OCI-LY1 (cell line): ENCODE data around the gene PRPS1L1.

Source experiments
- H2AFZ ChIP-seq: fragments of 200-600 bp; sonication (generic), shearing (Covaris generic); 2 replicates; pipeline ENCODE4 v1.6.0; 2014; ENCODE audit warnings: antibody characterized with exemption, mild to moderate bottlenecking, low read length
- H3F3A ChIP-seq: fragments of 200-600 bp; sonication (generic), shearing (Covaris generic); 2 replicates; pipeline ENCODE4 v1.6.0; 2014; ENCODE audit warnings: mild to moderate bottlenecking, antibody characterized with exemption, low read length, moderate library complexity; ENCODE audit not compliant: insufficient read depth
- H3K27ac ChIP-seq: fragments of 200-600 bp; sonication (generic); 2 replicates; pipeline ENCODE4 v1.5.1; 2014; ENCODE audit warnings: low read length, mixed run types, mild to moderate bottlenecking, low read depth; ENCODE audit not compliant: poor library complexity, severe bottlenecking
- H3K27me3 ChIP-seq: fragments of 200-600 bp; sonication (generic); 2 replicates; pipeline ENCODE4 v1.6.0; 2014; ENCODE audit warnings: antibody characterized with exemption, mild to moderate bottlenecking, low read length, moderate library complexity; ENCODE audit not compliant: insufficient read depth
- H3K36me3 ChIP-seq: fragments of 200-600 bp; sonication (generic); 2 replicates; pipeline ENCODE4 v1.6.1; 2014; ENCODE audit warnings: mild to moderate bottlenecking, antibody characterized with exemption, low read length, moderate library complexity, mixed read lengths; ENCODE audit not compliant: insufficient read depth
- H3K4me1 ChIP-seq: fragments of 200-600 bp; sonication (generic); 2 replicates; pipeline ENCODE4 v1.5.1; 2014; ENCODE audit warnings: mild to moderate bottlenecking, low read length, moderate library complexity; ENCODE audit not compliant: insufficient read depth, severe bottlenecking
- H3K4me2 ChIP-seq: fragments of 200-600 bp; sonication (generic), shearing (Covaris generic); 2 replicates; pipeline ENCODE4 v1.6.1; 2014; ENCODE audit warnings: low read length
- H3K4me3 ChIP-seq: fragments of 200-600 bp; sonication (generic); 2 replicates; pipeline ENCODE4 v1.5.1; 2014; ENCODE audit warnings: low read length, low read depth, mild to moderate bottlenecking, mixed read lengths; ENCODE audit not compliant: poor library complexity, severe bottlenecking
- H3K79me2 ChIP-seq: fragments of 200-600 bp; shearing (Covaris generic); 2 replicates; pipeline ENCODE4 v1.6.1; 2016; ENCODE audit warnings: mixed run types, low read length, mixed read lengths; ENCODE audit not compliant: insufficient read depth
- H3K9ac ChIP-seq: fragments of 200-600 bp; sonication (generic), shearing (Covaris generic); 2 replicates; pipeline ENCODE4 v1.6.1; 2014; ENCODE audit warnings: mild to moderate bottlenecking, low read length, mixed read lengths
- H3K9me2 ChIP-seq: fragments of 200-600 bp; sonication (generic), shearing (Covaris generic); 2 replicates; pipeline ENCODE4 v1.6.1; 2014; ENCODE audit warnings: low read depth, mild to moderate bottlenecking, low read length, mixed read lengths
- H3K9me3 ChIP-seq: fragments of 200-600 bp; shearing (Covaris generic); 2 replicates; pipeline ENCODE4 v1.6.1; 2014; ENCODE audit warnings: low read length, mixed read lengths
- H4K20me1 ChIP-seq: fragments of 200-600 bp; sonication (generic), shearing (Covaris generic); 2 replicates; pipeline ENCODE4 v1.6.0; 2016; ENCODE audit warnings: mild to moderate bottlenecking, low read length; ENCODE audit not compliant: insufficient read depth
- CTCF ChIP-seq: fragments of 200-600 bp; sonication (generic), shearing (Covaris generic); IDR thresholded peaks from 2 replicates; pipeline ENCODE4 v1.5.1; 2017; ENCODE audit warnings: mild to moderate bottlenecking, antibody characterized with exemption, low read length, moderate library complexity, mixed read lengths
- EZH2 ChIP-seq: fragments of 200-600 bp; sonication (generic), shearing (Covaris generic); IDR thresholded peaks from 2 replicates; pipeline ENCODE4 v1.8.0; 2017; ENCODE audit warnings: borderline replicate concordance, mixed run types, mild to moderate bottlenecking, antibody characterized with exemption, low read length, moderate library complexity, mixed read lengths

The PRPS1L1 gene

GRCh38 chr7:17989546-17989945, 38.1 kb downstream of the PRPS1L1 start:
- Histone ChIP-seq H3K4me3 (no peak overlapping the region), H3K36me3 (no peaks in the 10 kb centered on the region), H3K9me3 (no peaks in the 10 kb centered on the region), H2AFZ (no peak overlapping the region), H3K27ac (no peak overlapping the region), H3K9ac (no peak overlapping the region), H3K4me1 (no peaks in the 10 kb centered on the region), H3K79me2 (no peaks in the 10 kb centered on the region), H3K4me2 (no peak overlapping the region), H4K20me1 (no peaks in the 10 kb centered on the region), H3K9me2 (no peaks in the 10 kb centered on the region), H3K27me3 (no peaks in the 10 kb centered on the region), H3F3A (no peaks in the 10 kb centered on the region)
- TF ChIP-seq CTCF, result no peak
- TF ChIP-seq EZH2, result no peak

GRCh38 chr7:17988858-17989257, 38.8 kb downstream of the PRPS1L1 start:
- Histone ChIP-seq H3K27ac (no peak overlapping the region), H3K36me3 (no peaks in the 10 kb centered on the region), H2AFZ (no peak overlapping the region), H3K9me3 (no peaks in the 10 kb centered on the region), H3K4me1 (no peaks in the 10 kb centered on the region), H3K79me2 (no peaks in the 10 kb centered on the region), H3K9ac (no peak overlapping the region), H3K27me3 (no peaks in the 10 kb centered on the region), H3K4me3 (no peak overlapping the region), H3K4me2 (no peak overlapping the region), H3K9me2 (no peaks in the 10 kb centered on the region), H3F3A (no peaks in the 10 kb centered on the region), H4K20me1 (no peaks in the 10 kb centered on the region)
- TF ChIP-seq CTCF (no peak), EZH2 (no peak)

GRCh38 chr7:17988141-17988540, 39.5 kb downstream of the PRPS1L1 start:
- Histone ChIP-seq H3K4me2 (no peak overlapping the region), H3K9me2 (no peaks in the 10 kb centered on the region), H3K27me3 (no peaks in the 10 kb centered on the region), H3K9me3 (no peaks in the 10 kb centered on the region), H3K27ac (no peak overlapping the region), H3K9ac (no peak overlapping the region), H2AFZ (no peak overlapping the region), H3F3A (no peaks in the 10 kb centered on the region), H3K4me3 (no peak overlapping the region), H4K20me1 (no peaks in the 10 kb centered on the region), H3K79me2 (no peaks in the 10 kb centered on the region), H3K4me1 (no peaks in the 10 kb centered on the region), H3K36me3 (no peaks in the 10 kb centered on the region)
- TF ChIP-seq EZH2, result no peak
- TF ChIP-seq CTCF, result no peak
